H9 (cell line): ENCODE measurements around the gene ALG12. TPM values are rescaled to one million over a fixed set of nuclear protein-coding genes. Genes with fewer than 3 reads are reported as not detected.

Source experiments
- DNase-seq: peaks from one replicate; pipeline ENCODE4 v3.0.0-alpha.2; 2017
- H2AFZ ChIP-seq: one replicate; pipeline ENCODE4 v1.6.1; 2013; ENCODE audit warnings: mild to moderate bottlenecking, low read length, control low read depth, moderate library complexity
- H2AK5ac ChIP-seq: 2 replicates; pipeline ENCODE4 v1.6.1; 2013; ENCODE audit warnings: low read length, control low read depth, mixed read lengths; ENCODE audit not compliant: insufficient read length
- H2BK120ac ChIP-seq: one replicate; pipeline ENCODE4 v1.6.1; 2013; ENCODE audit warnings: low read depth, mild to moderate bottlenecking, low read length, control low read depth, inconsistent platforms; ENCODE audit not compliant: poor library complexity, severe bottlenecking
- H2BK12ac ChIP-seq: 2 replicates; pipeline ENCODE4 v1.6.1; 2013; ENCODE audit warnings: low read length, control low read depth, mixed read lengths, low read depth; ENCODE audit not compliant: insufficient read length
- H2BK15ac ChIP-seq: 2 replicates; pipeline ENCODE4 v1.6.1; 2013; ENCODE audit warnings: low read depth, low read length, control low read depth
- H2BK20ac ChIP-seq: one replicate; pipeline ENCODE4 v1.6.1; 2013; ENCODE audit warnings: low read depth, mild to moderate bottlenecking, low read length, control low read depth, inconsistent platforms; ENCODE audit not compliant: poor library complexity, severe bottlenecking
- H2BK5ac ChIP-seq: 2 replicates; pipeline ENCODE4 v1.6.1; 2013; ENCODE audit warnings: low read length, control low read depth, mixed read lengths; ENCODE audit not compliant: insufficient read length
- H3K14ac ChIP-seq: 2 replicates; pipeline ENCODE4 v1.6.1; 2013; ENCODE audit warnings: low read length, control low read depth; ENCODE audit not compliant: insufficient read depth
- H3K18ac ChIP-seq: 2 replicates; pipeline ENCODE4 v1.6.1; 2013; ENCODE audit warnings: low read depth, mild to moderate bottlenecking, mixed read lengths, low read length, control low read depth; ENCODE audit not compliant: insufficient read length
- H3K23ac ChIP-seq: 2 replicates; pipeline ENCODE4 v1.6.1; 2013; ENCODE audit warnings: low read length, control low read depth, mixed read lengths, low read depth; ENCODE audit not compliant: insufficient read length
- H3K23me2 ChIP-seq: 2 replicates; pipeline ENCODE4 v1.6.1; 2013; ENCODE audit warnings: low read depth, mild to moderate bottlenecking, mixed read lengths, low read length, control low read depth; ENCODE audit not compliant: insufficient read length, poor library complexity, severe bottlenecking
- H3K27ac ChIP-seq: 2 replicates; pipeline ENCODE4 v1.5.1; 2013; ENCODE audit warnings: low read length, control low read depth, mixed read lengths, low read depth; ENCODE audit not compliant: insufficient read length
- H3K27me3 ChIP-seq: 2 replicates; pipeline ENCODE4 v1.6.1; 2013; ENCODE audit warnings: low read length, control low read depth, inconsistent platforms; ENCODE audit not compliant: insufficient read depth
- H3K4ac ChIP-seq: 2 replicates; pipeline ENCODE4 v1.6.1; 2013; ENCODE audit warnings: low read depth, mild to moderate bottlenecking, control low read depth, inconsistent platforms, low read length, moderate library complexity
- H3K4me1 ChIP-seq: 2 replicates; pipeline ENCODE4 v1.6.1; 2013; ENCODE audit warnings: low read length, control low read depth, inconsistent platforms; ENCODE audit not compliant: insufficient read depth
- H3K4me2 ChIP-seq: 2 replicates; pipeline ENCODE4 v1.6.1; 2013; ENCODE audit warnings: low read length, control low read depth, mixed read lengths; ENCODE audit not compliant: insufficient read length, insufficient read depth
- H3K56ac ChIP-seq: 2 replicates; pipeline ENCODE4 v1.6.1; 2013; ENCODE audit warnings: low read depth, mild to moderate bottlenecking, mixed read lengths, low read length, control low read depth; ENCODE audit not compliant: insufficient read length
- H3K79me1 ChIP-seq: 2 replicates; pipeline ENCODE4 v1.6.1; 2013; ENCODE audit warnings: low read depth, mild to moderate bottlenecking, moderate library complexity, low read length, control low read depth, inconsistent platforms; ENCODE audit not compliant: insufficient read depth, poor library complexity, severe bottlenecking
- H3K79me2 ChIP-seq: 2 replicates; pipeline ENCODE4 v1.6.1; 2013; ENCODE audit warnings: low read length, control low read depth, inconsistent platforms; ENCODE audit not compliant: insufficient read depth
- H3K9ac ChIP-seq: 2 replicates; pipeline ENCODE4 v1.6.1; 2013; ENCODE audit warnings: low read length, control low read depth, mixed read lengths; ENCODE audit not compliant: insufficient read length; ENCODE audit errors: extremely low read depth
- H3K9me3 ChIP-seq: one replicate; pipeline ENCODE4 v1.6.1; 2013; ENCODE audit warnings: low read depth, low read length, inconsistent platforms; ENCODE audit not compliant: control insufficient read depth
- H3T11ph ChIP-seq: one replicate; pipeline ENCODE4 v1.6.1; 2013; ENCODE audit warnings: mild to moderate bottlenecking, low read length, control low read depth, inconsistent platforms
- H4K20me1 ChIP-seq: one replicate; pipeline ENCODE4 v1.6.1; 2013; ENCODE audit not compliant: control insufficient read depth, insufficient read length, insufficient read depth
- H4K5ac ChIP-seq: 2 replicates; pipeline ENCODE4 v1.6.1; 2013; ENCODE audit warnings: low read depth, mild to moderate bottlenecking, mixed read lengths, low read length, control low read depth; ENCODE audit not compliant: insufficient read length
- H4K8ac ChIP-seq: replicated peaks from 2 replicates; pipeline ENCODE4 v1.6.1; 2013; ENCODE audit warnings: low read length, control low read depth, mixed read lengths, low read depth; ENCODE audit not compliant: insufficient read length
- H4K91ac ChIP-seq: 2 replicates; pipeline ENCODE4 v1.6.1; 2013; ENCODE audit warnings: low read depth, mild to moderate bottlenecking, moderate library complexity, mixed read lengths, low read length, control low read depth; ENCODE audit not compliant: insufficient read length
- H3K27ac Mint-ChIP-seq, 3 experiments: 2 replicates in 2 of 3; 3 replicates in 1 of 3; pipeline ENCODE4 v1.8.0; 2020 to 2021; ENCODE audit warnings: mixed read lengths in 3 of 3, mild to moderate bottlenecking in 1 of 3, moderate library complexity in 1 of 3
- H3K27me3 Mint-ChIP-seq: 2 replicates; pipeline ENCODE4 v1.8.0; 2021; ENCODE audit warnings: low read depth, mild to moderate bottlenecking, moderate library complexity, mixed read lengths
- H3K36me3 Mint-ChIP-seq, 3 experiments: 2 replicates in 2 of 3; 3 replicates in 1 of 3; pipeline ENCODE4 v1.8.0; 2020 to 2021; ENCODE audit warnings: low read depth in 3 of 3, mixed read lengths in 3 of 3; ENCODE audit not compliant: insufficient read depth in 1 of 3
- H3K4me1 Mint-ChIP-seq, 2 experiments: 2 replicates each; pipeline ENCODE4 v1.8.0; 2020; ENCODE audit warnings: mixed read lengths in 2 of 2
- H3K4me3 Mint-ChIP-seq, 2 experiments: 2 replicates in 1 of 2; 3 replicates in 1 of 2; pipeline ENCODE4 v1.8.0; 2020 to 2021; ENCODE audit warnings: mild to moderate bottlenecking in 2 of 2, mixed read lengths in 2 of 2, moderate library complexity in 1 of 2
- H3K9me3 Mint-ChIP-seq, 2 experiments: 2 replicates in 1 of 2; 3 replicates in 1 of 2; pipeline ENCODE4 v1.8.0; 2020; ENCODE audit warnings: mild to moderate bottlenecking in 2 of 2, mixed read lengths in 2 of 2, moderate library complexity in 1 of 2
- WGBS: extraction: QIAGEN DNeasy Blood & Tissue Kit; methylation state at CpG from one replicate; pipeline ENCODE4 v1.1.7; 2013; ENCODE audit warnings: missing lambda C conversion rate, low lambda C conversion rate, mixed read lengths; ENCODE audit not compliant: insufficient read length; ENCODE audit errors: extremely low coverage; 5-methylcytosine and 5-hydroxymethylcytosine counted together
- total RNA-seq: library from RNA; stranded (reverse); gene quantifications from 2 replicates; pipeline ENCODE4 v1.2.1, GENCODE V29; 2021
- TF ChIP-seq, protein P1 (sequence below): fragments of 200-600 bp; sonication (generic); conservative IDR thresholded peaks from 3 replicates; pipeline ENCODE4 v1.8.0; 2021; ENCODE audit warnings: antibody characterized with exemption, mild to moderate bottlenecking

Gene ALG12
- total RNA-seq, 1 experiment from 2014 or later: 19.2 TPM

DNA sequence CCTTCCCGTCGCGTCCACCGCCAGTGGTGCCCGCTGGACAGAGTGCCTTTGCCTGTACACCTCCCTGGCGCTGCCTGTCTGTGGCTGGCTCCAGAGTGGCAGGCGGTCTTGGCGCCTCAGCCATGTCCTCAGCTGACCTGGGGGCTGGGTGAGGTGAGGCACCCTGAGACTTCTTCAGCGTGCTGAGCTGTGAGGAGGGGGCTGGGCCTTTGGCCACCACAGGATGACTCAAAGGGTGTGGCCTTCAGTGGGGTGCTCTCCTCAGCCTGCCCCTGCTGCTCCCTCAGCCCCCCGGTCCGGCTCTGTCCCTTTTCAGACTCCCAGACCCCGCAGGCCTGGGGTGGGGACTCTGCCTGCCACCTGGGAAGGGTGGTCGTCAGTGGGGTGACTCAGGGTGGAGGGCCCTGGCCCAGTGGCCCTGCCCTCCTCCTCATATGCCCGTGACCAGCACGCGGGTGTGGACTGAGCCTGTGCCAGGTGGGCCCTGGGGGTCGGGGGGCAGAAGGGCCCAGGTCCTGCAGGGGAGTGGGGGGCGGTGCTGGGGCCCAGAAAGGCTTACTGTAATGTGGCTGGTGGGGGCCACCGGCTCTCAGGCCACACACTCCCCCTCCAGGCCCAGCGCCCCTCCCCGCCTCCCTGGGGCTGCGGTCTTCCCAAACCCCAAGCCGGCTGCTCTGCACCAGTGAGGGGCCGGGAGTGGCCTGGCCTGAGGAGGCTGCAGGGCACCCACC lies 16.1 kb upstream of the ALG12 start:
- Histone ChIP-seq H3K14ac (no peak overlapping the region), H3K9ac (no peak overlapping the region), H3K18ac (no peak overlapping the region), H4K20me1 (no peaks in the 10 kb centered on the region), H3K4ac (no peak overlapping the region), H2BK5ac (no peak overlapping the region), H3K23me2 (peaks cover 9% of the 10 kb centered on the region), H3K27ac (no peak overlapping the region), H3K9me3 (no peaks in the 10 kb centered on the region), H3K56ac (no peak overlapping the region), H3K27me3 (no peaks in the 10 kb centered on the region; the same call in 1 of the 2 replicates), H3K79me2 (no peaks in the 10 kb centered on the region), H3K23ac (no peak overlapping the region), H3K4me1 (peaks cover 2% of the 10 kb centered on the region; the same call in 1 of the 2 replicates), H2BK15ac (no peak overlapping the region), H4K8ac (no peak overlapping the region), H2BK120ac (no peak overlapping the region), H2BK12ac (peak overlapping the region; percentile 64), H4K5ac (no peak overlapping the region), H2AFZ (no peak overlapping the region), H3T11ph (no peak overlapping the region), H2AK5ac (no peak overlapping the region), H3K4me2 (no peak overlapping the region), H3K79me1 (no peaks in the 10 kb centered on the region), H4K91ac (no peak overlapping the region), H2BK20ac (no peak overlapping the region)
- no CpG with 5 or more reads among the region's 24 CpGs for WGBS
- no peak for DNase-seq
- Mint-ChIP-seq H3K27me3 (peaks cover 23% of the 10 kb centered on the region), H3K9me3 (no peaks in the 10 kb centered on the region), H3K4me3 (0 out of 5 replicates have a peak overlapping the region, but pooled peaks of 1 of the 2 experiments have one; percentile 19), H3K27ac (no peak overlapping the region), H3K4me1 (peaks cover 9 to 11% of the 10 kb centered on the region in 2 experiments), H3K36me3 (no peaks in the 10 kb centered on the region)
- TF ChIP-seq, protein P1, sequence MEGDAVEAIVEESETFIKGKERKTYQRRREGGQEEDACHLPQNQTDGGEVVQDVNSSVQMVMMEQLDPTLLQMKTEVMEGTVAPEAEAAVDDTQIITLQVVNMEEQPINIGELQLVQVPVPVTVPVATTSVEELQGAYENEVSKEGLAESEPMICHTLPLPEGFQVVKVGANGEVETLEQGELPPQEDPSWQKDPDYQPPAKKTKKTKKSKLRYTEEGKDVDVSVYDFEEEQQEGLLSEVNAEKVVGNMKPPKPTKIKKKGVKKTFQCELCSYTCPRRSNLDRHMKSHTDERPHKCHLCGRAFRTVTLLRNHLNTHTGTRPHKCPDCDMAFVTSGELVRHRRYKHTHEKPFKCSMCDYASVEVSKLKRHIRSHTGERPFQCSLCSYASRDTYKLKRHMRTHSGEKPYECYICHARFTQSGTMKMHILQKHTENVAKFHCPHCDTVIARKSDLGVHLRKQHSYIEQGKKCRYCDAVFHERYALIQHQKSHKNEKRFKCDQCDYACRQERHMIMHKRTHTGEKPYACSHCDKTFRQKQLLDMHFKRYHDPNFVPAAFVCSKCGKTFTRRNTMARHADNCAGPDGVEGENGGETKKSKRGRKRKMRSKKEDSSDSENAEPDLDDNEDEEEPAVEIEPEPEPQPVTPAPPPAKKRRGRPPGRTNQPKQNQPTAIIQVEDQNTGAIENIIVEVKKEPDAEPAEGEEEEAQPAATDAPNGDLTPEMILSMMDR: no peak
